ENCODE data around the gene TEFM. TPM values are rescaled to one million over a fixed set of nuclear protein-coding genes. Genes with fewer than 3 reads are reported as not detected.

TEFM gene
- total and polyA plus RNA-seq, 2 donors (not counting 3 experiments of a cell fraction or from before 2014, with no cell fraction given), result 4.8 to 12.7 TPM

GRCh38 chr17:30908717-30909420 lies 2.8 kb upstream of the TEFM start:
- BruUV-seq (replicated peaks), result no TSS peak
- TF ChIP-seq CTCF (IDR thresholded peaks at IDR 0.05; ENCODE audit: extremely low read depth in 1 of 2, insufficient read depth in 1 of 2, low read depth in 1 of 2, low read length in 2 of 2) (no peak), GATA2 (IDR thresholded peaks at IDR 0.05; ENCODE audit: insufficient read depth, insufficient read length, low read depth, low read length) (no peak), POLR2AphosphoS5 (IDR thresholded peaks at IDR 0.05; ENCODE audit: insufficient read depth, low read depth, low read length) (no peak), FOS (IDR thresholded peaks at IDR 0.05; ENCODE audit: borderline replicate concordance, insufficient read depth, low read length) (no peak), MYC (IDR thresholded peaks at IDR 0.05; ENCODE audit: low read depth, low read length) (no peak), MAX (IDR thresholded peaks at IDR 0.05; ENCODE audit: insufficient read depth, insufficient read length) (no peak), POLR2A (IDR thresholded peaks at IDR 0.05; ENCODE audit: low read depth, low read length) (no peak), EZH2 (IDR thresholded peaks at IDR 0.05; ENCODE audit: borderline replicate concordance, low read depth, low read length, severe bottlenecking) (no peak), JUN (IDR thresholded peaks at IDR 0.05; ENCODE audit: borderline replicate concordance, insufficient read depth, insufficient read length, low read depth) (no peak)
- intact Hi-C loops (cut with micrococcal nuclease), result loop anchor here (10.0 kb wide), 1 partner anchor 466 kb away; no protein-coding TSS in a partner anchor
- Histone ChIP-seq H2AFZ (ENCODE audit: low read depth, low read length) (no peak overlapping the region), H4K20me1 (replicated peaks; ENCODE audit: control insufficient read depth, extremely low read depth, insufficient read depth, low read length) (no peaks in the 10 kb centered on the region), H3K4me3 (replicated peaks in 1 of 3; ENCODE audit: insufficient read depth in 1 of 3, low read depth in 1 of 3, low read length in 3 of 3) (no peak overlapping the region), H3K4me2 (ENCODE audit: insufficient read depth, low read length) (no peak overlapping the region), H3K9me1 (replicated peaks; ENCODE audit: control insufficient read depth, extremely low read depth, insufficient read depth, low read length) (no peaks in the 10 kb centered on the region), H3K36me3 (ENCODE audit: control insufficient read depth in 2 of 2, extremely low read depth in 1 of 2, insufficient read depth in 2 of 2, low read length in 2 of 2) (no peaks in the 10 kb centered on the region), H3K79me2 (ENCODE audit: control insufficient read depth, insufficient read depth, low read length) (peaks cover 12% of the 10 kb centered on the region), H3K9ac (replicated peaks; ENCODE audit: extremely low read depth, insufficient read depth, low read length) (no peak overlapping the region), H3K4me1 (ENCODE audit: control insufficient read depth, extremely low read depth, insufficient read depth, low read length) (peaks cover 6% of the 10 kb centered on the region), H3K27ac (ENCODE audit: insufficient read depth, low read depth, low read length) (no peak overlapping the region), H3K9me3 (replicated peaks; ENCODE audit: control insufficient read depth, insufficient read depth, low read length) (no peaks in the 10 kb centered on the region), H3K27me3 (ENCODE audit: control insufficient read depth in 2 of 2, insufficient read depth in 2 of 2, low read length in 2 of 2) (no peaks in the 10 kb centered on the region)
- ChIA-PET POLR2A (no interaction called here), CTCF (no interaction called here)
- dilution Hi-C loops (cut with MboI; ENCODE audit: extremely low pct_ligation_motif_present, low sequenced_read_pairs), result no loop called here
- no peak for DNase-seq (ENCODE audit: low read depth, low spot score)
- no peak for FAIRE-seq

All from endothelial cell of umbilical vein (primary cell).